HEK293 (cell line): ENCODE measurements around the gene UGT2A1.

Experiments used
- CTCF ChIA-PET: fragments of 350-600 bp; formaldehyde crosslinking; extraction: SDS; loops from one replicate; lab custom pipeline; 2021; ENCODE audit warnings: antibody characterized with exemption; lab: Yijun Ruan, JAX
- POLR2A ChIA-PET: fragments of 300-600 bp; formaldehyde crosslinking; extraction: SDS; loops from one replicate; lab custom pipeline; 2020; ENCODE audit warnings: antibody characterized with exemption, inconsistent platforms; lab: Yijun Ruan, JAX
- H3K27ac ChIP-seq: fragments of 200-500 bp; sonication (Bioruptor generic); 2 replicates; pipeline ENCODE4 v1.5.1; 2014; ENCODE audit warnings: low read depth, low read length, control low read depth, inconsistent platforms; ENCODE audit errors: extremely low read depth
- H3K36me3 ChIP-seq, 2 experiments: fragments of 200-500 bp in 1 of 2; sonication (Bioruptor generic) in 1 of 2; 1 replicate in 1 of 2; 2 replicates in 1 of 2; pipeline ENCODE4 v1.5.1; 2014 to 2017; ENCODE audit warnings: inconsistent platforms in 2 of 2, low read length in 2 of 2; ENCODE audit not compliant: control insufficient read depth in 2 of 2, insufficient read depth in 1 of 2
- H3K4me1 ChIP-seq: fragments of 200-500 bp; sonication (Bioruptor generic); 2 replicates; pipeline ENCODE4 v1.5.1; 2014; ENCODE audit warnings: mild to moderate bottlenecking, low read length, inconsistent platforms; ENCODE audit not compliant: control insufficient read depth, insufficient read depth
- H3K4me3 ChIP-seq: 2 replicates; pipeline ENCODE4 v1.5.1; 2011; ENCODE audit warnings: low read depth, mild to moderate bottlenecking, control low read depth, low read length, moderate library complexity
- H3K9me3 ChIP-seq: fragments of 200-500 bp; sonication (Bioruptor generic); 2 replicates; pipeline ENCODE4 v1.5.1; 2014; ENCODE audit warnings: low read depth, low read length, inconsistent platforms; ENCODE audit not compliant: control insufficient read depth, insufficient read depth
- HOXD13 ChIP-seq: sonication (generic); formaldehyde crosslinking; IDR thresholded peaks from 2 replicates; pipeline ENCODE4 v1.8.0; 2022; ENCODE audit warnings: missing genetic modification reagents, borderline replicate concordance
- INSM2 ChIP-seq: fragments of 450-650 bp; formaldehyde crosslinking; IDR thresholded peaks from 2 replicates; pipeline ENCODE4 v1.5.1; 2016; ENCODE audit warnings: missing biosample characterization, missing genetic modification characterization
- PRDM6 ChIP-seq: fragments of 450-650 bp; formaldehyde crosslinking; IDR thresholded peaks from 2 replicates; pipeline ENCODE4 v1.5.1; 2017; ENCODE audit warnings: missing biosample characterization, missing genetic modification characterization
- SCRT1 ChIP-seq: fragments of 450-650 bp; formaldehyde crosslinking; IDR thresholded peaks from 2 replicates; pipeline ENCODE4 v1.5.1; 2016; ENCODE audit warnings: missing biosample characterization, missing genetic modification characterization, borderline replicate concordance
- WT1 ChIP-seq: fragments of 450-650 bp; formaldehyde crosslinking; IDR thresholded peaks from 2 replicates; pipeline ENCODE4 v1.5.1; 2016; ENCODE audit warnings: missing biosample characterization, missing genetic modification characterization
- ZBTB49 ChIP-seq: fragments of 450-650 bp; formaldehyde crosslinking; IDR thresholded peaks from 2 replicates; pipeline ENCODE4 v1.5.1; 2016; ENCODE audit warnings: missing biosample characterization, missing genetic modification characterization, low read depth
- ZNF10 ChIP-seq: fragments of 450-650 bp; formaldehyde crosslinking; IDR thresholded peaks from 2 replicates; pipeline ENCODE4 v1.5.1; 2017; ENCODE audit warnings: missing biosample characterization, missing genetic modification characterization
- ZNF133 ChIP-seq: fragments of 450-650 bp; formaldehyde crosslinking; IDR thresholded peaks from 2 replicates; pipeline ENCODE4 v1.5.1; 2016; ENCODE audit warnings: missing biosample characterization, missing genetic modification characterization
- ZNF157 ChIP-seq: fragments of 450-650 bp; formaldehyde crosslinking; IDR thresholded peaks from 2 replicates; pipeline ENCODE4 v1.5.1; 2016; ENCODE audit warnings: missing biosample characterization, missing genetic modification characterization
- ZNF16 ChIP-seq: fragments of 450-650 bp; formaldehyde crosslinking; IDR thresholded peaks from 2 replicates; pipeline ENCODE4 v1.5.1; 2016; ENCODE audit warnings: low read depth, missing biosample characterization, missing genetic modification characterization
- ZNF341 ChIP-seq: fragments of 450-650 bp; formaldehyde crosslinking; IDR thresholded peaks from 2 replicates; pipeline ENCODE4; 2016; ENCODE audit warnings: low read depth, missing biosample characterization, missing genetic modification characterization
- ZNF350 ChIP-seq: fragments of 450-650 bp; formaldehyde crosslinking; IDR thresholded peaks from 2 replicates; pipeline ENCODE4 v1.5.0; 2017; ENCODE audit warnings: missing biosample characterization, mild to moderate bottlenecking, missing genetic modification characterization
- ZNF354C ChIP-seq: fragments of 450-650 bp; formaldehyde crosslinking; IDR thresholded peaks from 2 replicates; pipeline ENCODE4 v1.5.1; 2016; ENCODE audit warnings: missing biosample characterization, missing genetic modification characterization, low read depth, borderline replicate concordance
- ZNF529 ChIP-seq: fragments of 450-650 bp; formaldehyde crosslinking; IDR thresholded peaks from 2 replicates; pipeline ENCODE4 v1.5.1; 2017; ENCODE audit warnings: missing genetic modification characterization, missing biosample characterization; ENCODE audit not compliant: insufficient replicate concordance
- ZNF530 ChIP-seq: fragments of 450-650 bp; formaldehyde crosslinking; IDR thresholded peaks from 2 replicates; pipeline ENCODE4 v1.5.1; 2016; ENCODE audit warnings: low read depth, missing biosample characterization, missing genetic modification characterization
- ZNF548 ChIP-seq: fragments of 450-650 bp; formaldehyde crosslinking; IDR thresholded peaks from 2 replicates; pipeline ENCODE4 v1.5.1; 2016; ENCODE audit warnings: missing biosample characterization, missing genetic modification characterization
- ZNF596 ChIP-seq: fragments of 450-650 bp; IDR thresholded peaks from 2 replicates; pipeline ENCODE4 v1.5.0; 2018; ENCODE audit warnings: missing biosample characterization, mild to moderate bottlenecking, missing genetic modification characterization, moderate library complexity
- ZNF624 ChIP-seq: fragments of 450-650 bp; formaldehyde crosslinking; IDR thresholded peaks from 2 replicates; pipeline ENCODE4 v1.5.1; 2017; ENCODE audit warnings: missing biosample characterization, missing genetic modification characterization
- ZNF692 ChIP-seq: fragments of 450-650 bp; formaldehyde crosslinking; IDR thresholded peaks from 2 replicates; pipeline ENCODE4 v1.5.1; 2016; ENCODE audit warnings: missing biosample characterization, missing genetic modification characterization
- ZNF785 ChIP-seq: fragments of 450-650 bp; formaldehyde crosslinking; IDR thresholded peaks from 2 replicates; pipeline ENCODE4 v1.5.1; 2016; ENCODE audit warnings: missing biosample characterization, missing genetic modification characterization

Gene UGT2A1

GRCh38 chr4:69649207-69649606, 3.8 kb downstream of the UGT2A1 start (continued):
- TF ChIP-seq ZBTB49 (tag by site-specific recombination) (no peak), ZNF16 (tag by site-specific recombination) (no peak), ZNF692 (tag by site-specific recombination) (no peak), WT1 (tag by site-specific recombination) (no peak), ZNF10 (no peak), ZNF157 (tag by site-specific recombination) (no peak), PRDM6 (tag by site-specific recombination) (no peak)

- TF ChIP-seq ZNF530 (tag by site-specific recombination): no peak
- no peak for TF ChIP-seq ZNF548 (tag by site-specific recombination)
- no peak for TF ChIP-seq INSM2
- TF ChIP-seq SCRT1 (tag by site-specific recombination): no peak
- TF ChIP-seq ZNF624 (tag by site-specific recombination): no peak
- no peak for TF ChIP-seq HOXD13 (CRISPR knock-in tag)
- TF ChIP-seq ZNF596: no peak
- no peak for TF ChIP-seq ZNF785 (tag by site-specific recombination)
- no peak for TF ChIP-seq ZNF354C (tag by site-specific recombination)
- no peak for TF ChIP-seq ZNF341 (tag by site-specific recombination)
- no peak for TF ChIP-seq ZNF133 (tag by site-specific recombination)
- no peak for TF ChIP-seq ZNF350 (tag by site-specific recombination)
- no peak for TF ChIP-seq ZNF529 (tag by site-specific recombination)
- Histone ChIP-seq H3K4me3 (no peak overlapping the region), H3K27ac (no peak overlapping the region), H3K4me1 (no peaks in the 10 kb centered on the region), H3K36me3 (no peaks in the 10 kb centered on the region), H3K9me3 (no peaks in the 10 kb centered on the region)
- ChIA-PET POLR2A (no interaction called here), CTCF (interaction anchor here (0.6 kb wide), 1 partner anchor 325 kb away, joined by 4 read pairs; no protein-coding TSS in a partner anchor)
Observed at GRCh38 chr4:69642961-69643360, 10.1 kb downstream of the UGT2A1 start.
